OCI-LY7 (cell line): Measurements from ENCODE around the gene HACE1. TPM values are rescaled to one million over a fixed set of nuclear protein-coding genes. Genes with fewer than 3 reads are reported as not detected.

Experiments used
- BruUV-seq: library from RNA; stranded (reverse); fragments of 400-500 nt; replicated peaks from 2 replicates; lab custom pipeline; 2021; lab: Mats Ljungman, UMichigan
- CTCF ChIA-PET: fragments of 300-600 bp; sonication (Branson Sonifier 250); formaldehyde crosslinking; loops from one replicate; lab custom pipeline; 2022; ENCODE audit warnings: antibody characterized with exemption; ENCODE audit not compliant: unreplicated experiment; lab: Charles Lee
- POLR2A ChIA-PET: fragments of 300-600 bp; sonication (Branson Sonifier 250); formaldehyde crosslinking; loops from one replicate; lab custom pipeline; 2022; ENCODE audit warnings: antibody characterized with exemption; lab: Charles Lee
- DNase-seq: peaks from one replicate; pipeline ENCODE4 v3.0.0-alpha.2; 2015; ENCODE audit warnings: low spot score
- H2AFZ ChIP-seq: fragments of 200-600 bp; sonication (generic), shearing (Covaris generic); 2 replicates; pipeline ENCODE4 v1.6.1; 2014; ENCODE audit warnings: mild to moderate bottlenecking, antibody characterized with exemption, low read length, moderate library complexity
- H3K27ac ChIP-seq: fragments of 200-600 bp; sonication (generic); 2 replicates; pipeline ENCODE4 v1.5.1; 2014; ENCODE audit warnings: mixed run types, low read depth, mild to moderate bottlenecking, moderate library complexity, low read length, inconsistent platforms; ENCODE audit not compliant: poor library complexity, severe bottlenecking
- H3K36me3 ChIP-seq: fragments of 200-600 bp; sonication (generic); 2 replicates; pipeline ENCODE4 v1.6.1; 2014; ENCODE audit warnings: mild to moderate bottlenecking, antibody characterized with exemption, low read length, moderate library complexity, mixed read lengths; ENCODE audit not compliant: insufficient read depth
- H3K4me1 ChIP-seq: fragments of 200-600 bp; sonication (generic); 2 replicates; pipeline ENCODE4 v1.5.1; 2014; ENCODE audit warnings: mild to moderate bottlenecking, low read length; ENCODE audit not compliant: insufficient read depth, poor library complexity, severe bottlenecking
- H3K4me2 ChIP-seq: fragments of 200-600 bp; sonication (generic); 2 replicates; pipeline ENCODE4 v1.6.1; 2014; ENCODE audit warnings: mild to moderate bottlenecking, low read length
- H3K4me3 ChIP-seq: fragments of 200-600 bp; sonication (generic); 2 replicates; pipeline ENCODE4 v1.5.1; 2014; ENCODE audit warnings: mild to moderate bottlenecking, low read depth, low read length; ENCODE audit not compliant: poor library complexity, severe bottlenecking
- H3K79me2 ChIP-seq: fragments of 200-600 bp; sonication (generic); 2 replicates; pipeline ENCODE4 v1.6.1; 2016; ENCODE audit warnings: low read depth, mild to moderate bottlenecking, low read length, moderate library complexity, mixed read lengths; ENCODE audit not compliant: insufficient read depth
- H3K9me2 ChIP-seq: fragments of 200-600 bp; sonication (generic); 2 replicates; pipeline ENCODE4 v1.6.1; 2016; ENCODE audit warnings: mild to moderate bottlenecking, low read length, mixed read lengths; ENCODE audit not compliant: insufficient read depth
- H3K9me3 ChIP-seq: fragments of 200-600 bp; sonication (generic); 2 replicates; pipeline ENCODE4 v1.6.1; 2014; ENCODE audit warnings: mild to moderate bottlenecking, mixed run types, low read length, mixed read lengths
- H4K20me1 ChIP-seq: fragments of 200-600 bp; sonication (generic); 2 replicates; pipeline ENCODE4 v1.6.1; 2014; ENCODE audit warnings: mild to moderate bottlenecking, antibody characterized with exemption, low read length, moderate library complexity, mixed read lengths; ENCODE audit not compliant: insufficient read depth
- CTCF ChIP-seq: fragments of 200-600 bp; sonication (generic); conservative IDR thresholded peaks from 2 replicates; pipeline ENCODE4 v1.5.1; 2014; ENCODE audit warnings: mild to moderate bottlenecking, antibody characterized with exemption, low read length, moderate library complexity, mixed read lengths
- EZH2phosphoT487 ChIP-seq: fragments of 200-600 bp; sonication (generic); IDR thresholded peaks from 2 replicates; pipeline ENCODE4 v1.6.1; 2018; ENCODE audit warnings: low read depth, borderline replicate concordance, mild to moderate bottlenecking, mixed run types, antibody characterized with exemption, low read length, moderate library complexity, mixed read lengths
- intact Hi-C: fragments of 100-400 bp; cut with micrococcal nuclease; formaldehyde crosslinking; loops from one replicate; pipeline ENCODE4 v1.10.0; 2022; ENCODE audit not compliant: unreplicated experiment
- total RNA-seq, 2 experiments: library from RNA; depleted of rRNA in 1 of 2; stranded (reverse); fragments of >200 nt in 1 of 2; shearing (Covaris generic) in 1 of 2; gene quantifications; 2 replicates each; pipeline ENCODE4 v1.2.3, GENCODE V29; 2014 to 2022

Gene HACE1
- total RNA-seq, 2 experiments from 2014 or later, result 16.6 to 22.1 TPM

- Histone ChIP-seq H2AFZ (no peak overlapping the region), H3K79me2 (no peaks in the 10 kb centered on the region), H3K36me3 (no peaks in the 10 kb centered on the region), H3K4me3 (no peak overlapping the region), H3K9me3 (no peaks in the 10 kb centered on the region), H3K27ac (no peak overlapping the region), H3K9me2 (0 out of 2 replicates have a peak, but pooled peaks cover 9% of the 10 kb centered on the region), H4K20me1 (no peaks in the 10 kb centered on the region), H3K4me1 (peaks cover 15% of the 10 kb centered on the region), H3K4me2 (no peak overlapping the region)
- TF ChIP-seq CTCF, result no peak
- TF ChIP-seq EZH2phosphoT487, result no peak
- no TSS peak for BruUV-seq
- DNase-seq, result no peak
- CTCF ChIA-PET, result no interaction called here
- POLR2A ChIA-PET, result interaction anchor here (0.7 to 2.0 kb wide), 4 partner anchors 10 to 58 kb away, joined by 3 to 7 read pairs (median 4); no protein-coding TSS in a partner anchor
- intact Hi-C loops, result no loop called here
Observed at GRCh38 chr6:104702126-104702841, 157.4 kb downstream of the HACE1 start.

GRCh38 chr6:104700371-104701185, 159.1 kb downstream of the HACE1 start:
- no peak overlapping the region for H2AFZ ChIP-seq

More at GRCh38 chr6:104700371-104701185, 159.1 kb downstream of the HACE1 start:
- ChIA-PET POLR2A (interaction anchor here (0.6 to 1.5 kb wide), 2 partner anchors 11 to 136 kb away, joined by 3 to 5 read pairs; no protein-coding TSS in a partner anchor), CTCF (no interaction called here)
- Histone ChIP-seq H3K4me1 (peaks cover 15% of the 10 kb centered on the region), H3K9me2 (no peaks in the 10 kb centered on the region), H3K4me2 (no peak overlapping the region), H3K79me2 (no peaks in the 10 kb centered on the region), H3K9me3 (no peaks in the 10 kb centered on the region), H3K27ac (no peak overlapping the region), H3K4me3 (no peak overlapping the region), H4K20me1 (no peaks in the 10 kb centered on the region), H3K36me3 (no peaks in the 10 kb centered on the region)
- DNase-seq, result no peak
- intact Hi-C loops, result no loop called here
- TF ChIP-seq CTCF, result no peak
- BruUV-seq, result no TSS peak
